GM18502 (cell line): ENCODE measurements around the gene DNAJC5.
A peak's percentile ranks its signal among the peaks of the same experiment; 100 is the strongest.
"Not testable (repeated sequence)": the region's sequence is repeated elsewhere in the genome, so short reads cannot be mapped to it uniquely, and the experiment has no call there.

ENCODE experiments used
- ATAC-seq: cut with Tn5 transposase; IDR thresholded peaks from one replicate; pipeline ENCODE4 v1.9.1; 2021; ENCODE audit warnings: mild to moderate bottlenecking; ENCODE audit not compliant: unreplicated experiment, poor library complexity

DNAJC5 gene

DNA sequence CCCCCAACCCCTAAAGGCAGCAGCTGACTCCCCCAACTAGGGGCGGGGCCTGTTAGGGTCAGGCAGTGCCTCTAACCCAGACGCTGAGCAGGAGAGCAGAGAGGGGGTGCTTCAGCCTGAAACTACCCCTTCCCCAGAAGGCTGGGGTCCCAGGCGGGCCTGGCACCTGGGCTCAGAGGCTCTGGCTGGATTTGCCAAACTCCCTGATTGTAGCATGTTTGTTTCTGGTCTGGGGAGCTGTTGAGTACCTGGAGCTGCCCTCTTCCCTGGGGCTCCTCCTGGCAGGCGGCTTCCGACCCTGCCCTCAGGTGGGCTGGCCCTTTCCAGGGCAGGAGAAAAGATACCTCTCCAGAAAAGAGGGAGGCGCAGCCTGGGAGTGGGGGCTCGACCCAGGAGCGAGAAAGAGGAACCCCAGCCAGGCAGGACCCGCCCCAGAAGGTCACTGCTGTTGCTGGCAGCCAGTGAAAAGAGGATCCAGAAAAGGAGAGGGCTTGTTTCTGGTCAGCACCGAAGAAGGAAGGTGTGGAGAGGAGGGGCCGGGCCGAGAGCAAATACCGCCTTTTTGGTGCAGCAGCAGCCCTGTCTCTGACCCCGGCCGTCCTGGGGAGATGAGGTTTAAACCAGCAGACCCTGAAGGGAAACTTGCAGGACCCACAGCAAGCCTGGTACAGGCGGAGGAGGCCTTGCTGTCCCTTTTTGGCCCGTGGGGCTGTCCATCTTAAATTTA, 34.4 kb upstream of the DNAJC5 start:
- no peak for ATAC-seq

DNA sequence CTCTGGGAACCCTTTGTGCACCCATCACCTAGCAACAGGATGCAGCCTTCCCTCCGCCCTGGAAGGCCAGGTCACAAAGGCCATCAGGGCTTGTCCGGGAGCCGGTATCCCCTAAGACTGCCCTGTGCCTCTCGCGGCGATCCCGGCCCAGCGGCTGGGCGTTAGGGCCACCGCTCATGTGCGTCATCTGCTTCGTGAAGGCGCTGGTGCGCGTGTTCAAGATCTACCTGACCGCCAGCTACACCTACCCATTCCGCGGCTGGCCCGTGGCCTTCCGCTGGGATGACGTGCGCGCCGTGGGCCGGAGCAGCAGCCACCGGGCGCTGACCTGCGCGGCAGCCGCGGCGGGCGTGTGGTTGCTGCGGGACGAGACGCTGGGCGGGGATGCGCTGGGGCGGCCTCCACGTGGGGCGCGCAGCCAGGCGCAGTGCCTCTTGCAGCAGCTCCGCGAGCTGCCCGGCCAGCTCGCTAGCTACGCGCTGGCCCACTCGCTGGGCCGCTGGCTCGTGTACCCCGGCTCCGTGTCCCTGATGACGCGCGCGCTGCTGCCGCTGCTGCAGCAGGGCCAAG, 33.5 kb upstream of the DNAJC5 start, which contains the start of gene ABHD16B:
TSS of gene ABHD16B (plus strand) at position 134 of the 570 bp plus-strand sequence. CDS start at position 177, 43 bp downstream.
- ATAC-seq: no peak

DNA sequence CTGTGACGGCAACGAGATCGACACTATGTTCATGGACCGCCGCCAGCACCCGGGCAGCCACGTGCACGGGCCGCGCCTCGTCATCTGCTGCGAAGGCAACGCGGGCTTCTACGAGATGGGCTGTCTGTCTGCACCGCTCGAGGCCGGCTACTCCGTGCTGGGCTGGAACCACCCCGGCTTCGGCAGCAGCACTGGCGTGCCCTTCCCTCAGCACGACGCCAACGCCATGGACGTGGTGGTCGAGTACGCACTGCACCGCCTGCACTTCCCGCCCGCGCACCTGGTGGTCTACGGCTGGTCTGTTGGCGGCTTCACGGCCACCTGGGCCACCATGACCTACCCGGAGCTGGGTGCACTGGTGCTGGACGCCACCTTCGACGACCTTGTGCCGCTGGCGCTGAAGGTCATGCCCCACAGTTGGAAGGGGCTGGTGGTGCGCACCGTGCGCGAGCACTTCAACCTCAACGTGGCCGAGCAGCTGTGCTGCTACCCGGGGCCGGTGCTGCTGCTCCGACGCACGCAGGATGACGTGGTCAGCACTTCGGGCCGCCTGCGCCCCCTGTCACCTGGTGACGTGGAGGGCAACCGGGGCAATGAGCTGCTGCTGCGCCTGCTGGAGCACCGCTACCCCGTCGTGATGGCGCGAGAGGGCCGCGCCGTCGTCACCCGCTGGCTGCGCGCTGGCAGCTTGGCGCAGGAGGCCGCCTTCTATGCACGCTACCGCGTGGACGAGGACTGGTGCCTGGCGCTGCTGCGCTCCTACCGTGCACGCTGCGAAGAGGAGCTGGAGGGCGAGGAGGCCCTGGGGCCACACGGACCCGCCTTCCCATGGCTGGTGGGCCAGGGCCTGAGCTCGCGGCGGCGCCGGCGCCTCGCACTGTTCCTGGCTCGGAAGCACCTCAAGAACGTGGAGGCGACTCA, 32.7 kb upstream of the DNAJC5 start:
- no peak for ATAC-seq

DNA sequence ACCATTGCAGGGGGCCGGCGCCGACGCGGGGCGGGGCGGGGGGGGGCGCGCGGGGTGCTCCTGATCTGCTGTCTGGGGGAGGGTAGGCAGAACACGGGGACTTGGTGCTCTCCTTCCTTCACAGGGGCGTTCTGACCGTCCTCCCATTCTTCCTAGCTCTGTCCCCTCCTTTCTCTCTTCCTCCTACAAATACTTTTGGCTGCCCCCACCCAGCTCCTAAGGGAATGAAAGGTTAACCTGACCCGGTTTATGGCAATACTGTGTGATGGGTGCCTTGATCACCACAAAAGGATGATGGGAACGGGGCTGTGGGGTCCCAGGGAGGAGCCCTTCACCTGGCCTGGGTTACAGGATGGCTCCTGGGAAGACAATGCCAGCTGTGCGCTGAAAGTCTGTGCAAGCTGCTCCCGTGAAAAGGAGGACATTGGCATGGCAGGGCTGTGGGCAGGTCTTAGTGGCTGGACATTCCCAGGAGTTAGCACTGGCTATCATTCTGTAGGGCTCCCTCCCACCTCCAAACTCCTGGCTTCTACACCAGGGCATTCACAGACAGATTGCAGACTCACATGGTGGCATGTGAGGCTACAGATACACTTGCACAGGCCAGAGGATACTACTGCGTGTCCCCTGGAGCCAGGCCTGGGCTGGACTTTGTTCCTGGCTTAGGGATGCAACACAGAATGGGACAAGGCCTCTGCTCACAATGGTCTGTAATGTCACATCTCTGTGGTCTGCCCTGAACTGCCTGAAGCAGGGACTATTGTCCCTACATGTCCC, 31.7 kb upstream of the DNAJC5 start:
- no peak for ATAC-seq

DNA sequence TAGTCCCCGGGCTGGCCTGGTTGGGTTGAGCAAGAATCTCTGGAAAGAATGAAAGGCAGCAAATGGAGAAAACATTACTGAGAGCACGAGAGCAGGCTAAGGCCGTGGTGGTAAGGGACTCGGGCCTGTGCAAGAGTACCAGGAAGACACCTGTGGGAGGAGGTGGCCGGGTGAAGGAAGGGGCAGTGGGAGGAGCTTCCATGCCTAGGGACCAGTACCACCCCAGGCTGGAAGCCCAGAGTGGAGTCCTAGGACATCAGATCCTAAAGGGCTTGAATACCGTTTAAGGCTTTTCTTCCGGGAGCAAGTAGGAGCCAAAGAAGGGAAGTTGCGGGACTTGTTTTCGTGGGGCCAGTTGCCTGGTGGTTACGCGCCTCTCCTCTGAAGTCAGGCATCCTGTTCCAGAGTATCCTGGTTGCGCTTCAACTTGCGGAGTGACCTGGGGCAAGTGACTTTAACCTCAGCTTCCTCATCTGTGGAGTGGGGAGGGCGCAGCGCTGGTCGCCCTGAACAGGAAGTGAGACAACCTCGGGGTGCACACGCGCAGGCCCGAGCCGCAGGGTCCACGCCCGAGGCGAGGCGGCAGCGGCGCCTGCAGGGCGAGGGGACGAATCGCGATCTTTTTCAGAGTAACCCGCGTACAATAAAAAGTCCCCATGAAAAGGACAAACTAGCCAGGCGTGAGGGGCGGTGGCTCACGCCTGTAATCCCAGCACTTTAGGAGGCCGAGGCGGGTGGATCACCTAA, 31.0 kb upstream of the DNAJC5 start:
- ATAC-seq: peak; percentile 68

DNA sequence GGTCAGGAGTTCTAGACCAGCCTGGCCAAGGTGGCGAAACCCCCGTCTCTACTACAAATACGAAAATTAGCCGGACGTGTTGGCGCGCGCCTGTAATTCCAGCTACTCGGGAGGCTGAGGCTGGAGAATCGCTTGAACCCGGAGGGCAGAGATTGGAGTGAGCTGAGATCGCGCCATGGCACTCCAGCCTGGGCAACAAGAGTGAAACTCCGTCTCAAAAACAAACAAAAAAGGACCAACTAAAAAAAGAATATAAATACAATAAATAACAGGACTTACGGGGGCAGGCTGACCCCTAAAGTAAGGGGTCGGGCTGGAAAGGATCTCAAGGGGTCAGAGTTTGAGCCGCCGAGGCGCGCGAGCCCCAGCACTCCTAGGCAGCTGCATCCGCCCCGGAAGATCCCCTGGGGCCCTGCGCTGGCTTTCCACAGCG, 30.4 kb upstream of the DNAJC5 start:
- ATAC-seq: no peak

DNA sequence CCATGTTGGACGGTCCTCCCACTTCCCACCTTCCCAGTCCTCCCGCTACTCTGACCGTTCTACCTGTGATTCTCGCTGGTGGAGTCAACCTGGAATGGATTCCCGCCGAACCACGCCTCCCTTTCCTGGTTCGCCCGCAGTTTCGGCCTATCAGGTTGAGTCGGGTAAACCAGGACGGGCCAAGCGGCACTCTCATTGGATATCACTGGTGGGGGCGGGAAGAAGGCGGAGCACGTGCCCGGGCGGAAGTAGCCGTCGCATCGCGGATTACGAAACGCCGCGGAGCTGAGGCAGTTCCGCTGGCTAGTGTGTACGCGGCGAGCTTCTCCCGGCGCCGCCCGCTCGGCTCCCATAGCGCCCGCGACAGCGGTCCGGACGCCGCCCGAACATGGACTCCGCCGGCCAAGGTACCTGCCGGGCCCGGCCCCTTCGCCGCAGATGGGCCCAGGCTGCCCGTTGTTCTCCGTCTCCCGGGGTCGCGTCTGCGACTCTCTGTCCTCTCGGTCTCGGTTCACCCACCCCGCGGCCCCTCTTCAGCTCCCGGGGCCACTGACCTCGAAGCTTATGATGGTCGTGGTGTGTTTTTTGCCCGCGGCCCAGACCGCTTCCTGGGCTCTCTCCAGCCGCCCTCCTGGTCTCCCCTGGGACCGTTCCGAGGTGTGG, 29.8 kb upstream of the DNAJC5 start, which contains the start of gene TPD52L2:
TSS of gene TPD52L2 (plus strand) at position 293 of the 663 bp plus-strand sequence. CDS start at position 389, 96 bp downstream.
- ATAC-seq: peak; percentile 79

DNA sequence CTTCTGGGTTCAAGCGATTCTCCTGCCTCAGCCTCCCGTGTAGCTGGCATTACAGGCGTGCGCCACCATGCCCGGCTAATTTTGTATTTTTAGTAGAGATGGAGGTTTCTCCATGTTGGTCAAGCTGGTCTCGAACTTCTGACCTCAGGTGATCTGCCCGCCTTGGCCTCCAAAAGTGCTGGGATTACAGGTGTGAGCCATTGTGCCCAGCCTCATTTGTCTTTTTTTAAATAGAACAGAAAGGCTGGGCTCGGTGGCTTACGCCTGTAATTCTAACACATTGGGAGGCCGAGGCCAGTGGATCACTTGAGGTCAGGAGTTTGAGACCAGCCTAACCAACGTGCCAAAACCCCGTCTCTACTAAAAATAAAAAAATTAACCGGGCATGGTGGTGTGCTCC, 27.9 kb upstream of the DNAJC5 start:
- ATAC-seq: not testable (repeated sequence)

DNA sequence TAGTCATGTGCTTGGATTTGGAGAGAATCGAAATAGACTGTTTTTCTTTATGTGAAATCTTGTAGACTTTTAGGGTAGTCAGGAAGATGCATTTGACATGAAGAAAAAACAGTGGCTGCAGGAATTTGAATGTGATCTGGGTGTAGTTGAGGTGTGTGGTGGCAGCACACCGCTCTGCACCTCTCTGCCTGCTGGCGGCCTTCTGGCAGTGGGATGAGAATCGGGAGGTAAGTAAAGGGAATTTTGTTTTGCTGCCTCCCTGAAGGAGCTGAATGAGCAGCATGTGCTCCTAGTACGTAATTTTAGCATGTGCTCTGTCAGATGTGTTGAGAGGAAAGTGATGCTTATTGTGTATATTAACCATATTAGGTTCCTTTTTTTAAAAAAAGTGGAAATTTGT, 26.7 kb upstream of the DNAJC5 start:
- ATAC-seq: no peak

DNA sequence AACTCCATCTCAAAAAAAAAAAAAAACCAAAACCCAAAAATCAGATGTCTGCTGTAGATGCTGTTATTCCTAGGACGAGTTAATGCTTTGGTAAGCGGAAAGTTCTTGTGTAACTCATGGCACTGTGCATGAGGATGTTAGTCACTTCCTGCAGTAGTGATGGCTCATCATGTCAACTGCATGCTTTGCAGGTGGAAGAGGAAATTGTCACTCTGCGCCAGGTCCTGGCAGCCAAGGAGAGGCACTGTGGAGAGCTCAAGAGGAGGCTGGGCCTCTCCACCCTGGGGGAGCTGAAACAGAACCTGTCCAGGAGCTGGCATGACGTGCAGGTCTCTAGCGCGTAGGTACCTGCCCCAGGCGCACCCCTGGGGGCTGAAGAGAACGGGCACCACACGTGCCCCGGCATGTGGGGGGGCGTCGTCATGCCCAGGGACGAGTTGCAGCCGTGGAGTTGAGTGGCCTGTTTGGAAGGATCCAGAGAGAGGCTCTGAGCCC, 21.4 kb upstream of the DNAJC5 start:
- no peak for ATAC-seq

DNA sequence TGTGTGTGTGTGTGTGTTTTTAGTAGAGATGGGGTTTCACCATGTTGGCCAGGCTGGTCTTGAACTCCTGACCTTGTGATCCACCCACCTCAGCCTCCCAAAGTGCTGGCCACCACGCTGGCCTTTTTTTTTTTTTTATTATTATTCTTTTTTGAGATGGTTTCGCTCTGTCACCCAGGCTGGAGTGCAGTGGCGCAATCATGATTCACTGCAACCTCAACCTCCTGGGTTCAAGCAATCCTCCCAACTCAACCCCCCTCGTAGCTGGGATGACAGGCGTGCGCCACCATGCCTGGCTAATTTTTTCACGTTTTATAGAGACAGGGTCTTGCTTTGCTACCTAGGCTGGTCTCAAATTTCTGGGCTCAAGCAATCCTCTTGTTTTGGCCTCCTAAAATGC, 20.7 kb upstream of the DNAJC5 start:
- ATAC-seq: not testable (repeated sequence)

DNA sequence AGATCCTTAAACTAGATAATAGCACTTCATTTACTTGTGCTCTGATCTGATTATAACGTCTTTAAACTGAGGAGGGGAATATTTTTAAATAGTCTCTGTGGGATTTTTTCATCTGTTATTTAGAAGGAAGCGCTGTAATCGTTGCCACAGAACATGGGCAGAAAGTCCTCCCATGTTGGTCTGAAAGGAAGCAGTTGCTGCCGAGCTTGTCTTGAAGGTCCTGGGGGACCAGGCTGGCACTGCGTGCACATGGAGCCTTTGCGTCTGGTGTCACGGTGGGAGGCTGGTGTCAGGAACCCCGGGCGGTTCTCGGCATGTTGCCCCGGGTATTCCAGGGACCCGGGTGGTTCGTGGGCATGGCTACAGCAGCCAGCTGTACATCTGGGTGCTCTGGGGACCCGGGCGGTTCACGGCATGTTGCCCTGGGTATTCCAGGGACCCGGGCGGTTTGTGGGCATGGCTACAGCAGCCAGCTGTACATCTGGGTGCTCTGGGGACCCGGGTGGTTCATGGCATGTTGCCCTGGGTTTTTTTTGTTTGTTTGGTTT, 18.4 kb upstream of the DNAJC5 start:
- no peak for ATAC-seq

DNA sequence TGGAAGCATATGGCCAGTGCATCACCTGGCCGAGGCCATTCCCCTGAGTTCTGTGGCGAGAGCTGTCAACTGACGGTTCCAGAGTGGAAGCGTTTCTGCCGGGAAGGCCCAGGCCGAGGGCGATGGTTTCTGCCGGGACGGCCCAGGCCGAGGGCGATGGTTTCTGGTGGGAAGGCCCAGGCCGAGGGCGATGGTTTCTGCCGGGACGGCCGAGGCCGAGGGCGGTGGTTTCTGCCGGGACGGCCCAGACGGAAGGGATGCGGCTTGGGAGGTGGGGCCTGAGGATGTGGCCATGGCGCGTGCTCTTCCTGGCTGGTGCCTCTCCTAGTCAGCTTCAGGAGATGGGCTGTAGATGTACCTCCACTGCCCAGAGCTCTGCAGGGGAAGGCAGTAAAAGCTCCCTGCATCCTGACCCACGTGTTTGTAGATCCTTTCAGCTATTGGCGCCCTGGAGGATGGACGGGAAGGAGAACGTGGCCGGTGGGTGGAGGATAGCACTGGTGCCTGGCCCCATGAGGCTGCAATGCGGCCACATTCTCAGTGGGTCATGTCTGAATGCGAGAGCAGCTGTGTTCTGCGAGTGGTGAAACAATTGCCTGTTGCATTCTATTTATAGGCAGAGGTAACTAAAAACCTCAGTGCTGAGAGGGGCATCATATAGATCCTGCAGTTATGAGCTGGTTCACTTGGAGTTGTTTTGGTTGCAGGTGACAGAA, 17.0 kb upstream of the DNAJC5 start:
- no peak for ATAC-seq

DNA sequence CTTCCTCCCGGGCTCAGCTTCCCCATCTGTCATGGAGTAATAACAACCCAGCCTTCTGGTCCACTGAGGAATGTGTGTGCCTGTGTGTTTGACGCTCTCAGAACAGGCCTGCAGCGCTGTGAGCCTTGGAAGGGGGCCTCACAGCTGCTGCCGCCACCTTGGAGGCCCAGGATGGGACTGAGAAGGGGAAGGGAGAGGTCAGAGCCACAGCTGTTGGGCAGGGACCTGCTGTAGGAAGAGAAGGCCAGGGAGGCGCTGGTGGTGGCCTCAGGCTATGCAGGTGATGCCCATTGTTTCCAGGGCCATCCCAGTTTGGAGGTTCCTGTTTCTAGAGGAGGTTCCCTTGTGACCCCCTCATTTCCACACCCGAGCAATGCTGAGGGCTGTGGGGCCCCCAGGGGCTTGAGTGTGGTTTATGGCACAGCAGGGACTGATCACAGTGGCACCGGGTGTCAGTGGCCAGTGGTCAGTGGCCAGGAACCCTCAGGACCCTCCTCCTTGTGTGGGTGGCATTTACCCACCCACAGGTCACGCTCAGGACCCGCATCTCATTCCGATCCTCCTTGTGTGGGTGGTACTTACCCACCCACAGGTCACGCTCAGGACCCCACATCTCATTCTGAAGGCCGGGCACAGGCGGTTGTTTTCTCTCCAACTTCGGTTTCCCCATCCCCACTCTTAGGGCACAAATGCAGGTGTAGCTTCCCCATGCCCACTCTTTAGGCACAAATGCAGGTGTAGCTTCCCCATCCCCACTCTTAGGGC, 15.8 kb upstream of the DNAJC5 start:
- no peak for ATAC-seq

DNA sequence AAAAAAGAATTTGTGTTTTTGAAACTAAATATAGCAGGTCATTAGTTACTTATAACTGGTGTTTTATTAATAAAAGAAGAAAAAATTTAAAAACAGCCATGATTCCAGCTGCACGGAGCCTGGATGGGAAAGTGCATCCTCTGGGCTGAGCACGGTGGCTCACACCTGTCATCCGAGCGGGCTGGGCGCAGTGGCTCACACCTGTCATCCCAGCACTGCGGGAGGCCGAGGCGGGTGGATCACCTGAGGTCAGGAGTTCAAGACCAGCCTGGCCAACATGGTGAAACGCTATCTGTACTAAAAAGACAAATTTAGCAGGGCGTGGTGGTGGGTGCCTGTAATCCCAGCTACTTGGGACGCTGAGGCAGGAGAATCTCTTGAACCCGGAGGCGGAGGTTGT, 14.0 kb upstream of the DNAJC5 start:
- not testable (repeated sequence) for ATAC-seq

DNA sequence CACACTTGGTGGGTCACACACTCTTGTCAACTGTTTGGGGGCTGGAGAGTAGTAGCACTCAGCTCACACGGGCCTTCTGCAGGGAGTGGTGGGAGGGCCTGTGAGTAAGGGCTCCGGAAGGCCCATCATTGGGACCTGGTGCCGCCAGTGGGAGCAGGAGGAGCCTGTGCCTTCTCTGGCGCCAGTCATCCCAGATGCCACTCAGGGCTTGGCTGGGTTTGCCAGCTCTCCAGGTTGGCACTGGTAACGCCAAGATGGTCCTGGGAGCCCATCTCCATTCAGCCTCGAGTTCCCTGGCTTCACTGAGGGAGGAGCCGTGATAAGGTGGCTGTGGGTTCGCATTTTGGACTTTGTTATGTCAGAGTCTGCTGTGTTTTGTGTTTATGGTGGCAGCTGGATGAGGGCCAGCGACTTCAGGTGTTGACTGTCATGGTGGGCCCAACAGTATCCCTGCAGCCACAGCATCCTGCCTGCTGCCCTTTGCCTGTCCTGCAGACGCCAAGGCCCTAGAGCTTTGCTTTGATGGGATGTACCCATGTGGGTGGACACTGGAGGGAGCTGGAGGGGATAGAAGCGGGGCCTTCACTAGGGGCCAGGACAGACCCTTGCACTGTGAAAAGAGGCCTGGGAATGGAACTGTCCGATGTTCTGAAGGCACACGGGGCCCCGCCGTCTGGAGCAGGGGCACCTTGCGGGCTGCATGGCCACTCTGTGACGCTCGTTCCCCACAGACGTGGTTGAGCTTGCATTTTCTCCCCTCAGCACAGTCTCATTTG, 13.3 kb upstream of the DNAJC5 start:
- no peak for ATAC-seq
